Measurements from ENCODE around the gene BPIFA3.
"Not testable (repeated sequence)": the region's sequence is repeated elsewhere in the genome, so short reads cannot be mapped to it uniquely, and the experiment has no call there.

BPIFA3 gene

DNA sequence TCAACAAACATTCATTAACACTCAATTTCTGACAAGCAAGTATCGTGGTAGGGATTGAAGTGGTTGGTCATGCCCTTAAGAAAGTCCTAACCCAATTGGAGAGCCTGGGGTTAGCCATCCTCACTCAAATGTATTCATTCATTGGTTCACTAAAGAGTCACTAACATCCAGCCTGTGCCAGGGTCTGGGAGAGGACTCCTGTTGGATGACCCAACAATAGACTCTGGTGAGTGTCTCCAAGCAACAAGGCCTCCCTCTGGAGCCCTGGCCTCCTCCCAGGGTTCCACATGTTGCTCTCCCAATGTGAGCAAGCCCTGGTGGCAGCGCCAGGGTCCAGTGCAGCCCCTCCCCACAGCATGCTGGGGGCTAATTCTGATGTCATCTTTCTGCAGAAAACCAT lies at the start of gene BPIFA3:
TSS of gene BPIFA3 (plus strand) at position 301 of the 400 bp plus-strand sequence. CDS start 185 bp downstream, outside the sequence.
- no peak for DNase-seq

- DNase-seq = no peak
Observed at GRCh38 chr20:33167859-33168258, 49.3 kb upstream of the BPIFA3 start, which contains the start of gene BPIFA2. TSS of gene BPIFA2 (plus strand) at chr20:33168159. CDS start at chr20:33169146, 987 bp downstream.

DNA sequence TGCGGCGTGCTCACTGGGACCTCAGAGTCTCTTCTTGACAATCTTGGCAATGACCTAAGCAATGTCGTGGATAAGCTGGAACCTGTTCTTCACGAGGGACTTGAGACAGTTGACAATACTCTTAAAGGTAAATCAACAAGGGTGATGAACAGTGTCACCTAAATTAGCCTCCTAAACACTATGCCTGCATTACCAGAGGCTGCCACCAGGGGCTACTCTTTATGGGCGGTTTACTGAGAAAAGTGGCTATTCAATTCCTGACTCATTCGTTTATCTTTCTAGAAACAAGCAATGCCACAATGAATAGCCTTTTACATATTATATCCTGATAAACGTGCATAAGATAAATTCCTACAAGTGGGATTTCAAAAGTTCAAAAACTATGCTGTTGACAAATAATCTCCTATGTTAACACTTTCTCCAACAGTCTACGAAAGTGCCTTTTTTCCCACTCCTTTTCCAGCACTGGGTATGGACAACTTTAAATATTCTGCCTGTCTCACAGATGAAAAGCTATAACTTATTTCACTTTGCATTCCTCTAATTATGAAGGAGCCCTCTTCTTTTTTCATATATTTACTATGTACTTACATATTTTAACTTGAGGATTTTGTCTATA lies 47.9 kb upstream of the BPIFA3 start:
- DNase-seq = no peak

GRCh38 chr20:33172781-33173180 lies 44.4 kb upstream of the BPIFA3 start:
- DNase-seq = no peak

DNA sequence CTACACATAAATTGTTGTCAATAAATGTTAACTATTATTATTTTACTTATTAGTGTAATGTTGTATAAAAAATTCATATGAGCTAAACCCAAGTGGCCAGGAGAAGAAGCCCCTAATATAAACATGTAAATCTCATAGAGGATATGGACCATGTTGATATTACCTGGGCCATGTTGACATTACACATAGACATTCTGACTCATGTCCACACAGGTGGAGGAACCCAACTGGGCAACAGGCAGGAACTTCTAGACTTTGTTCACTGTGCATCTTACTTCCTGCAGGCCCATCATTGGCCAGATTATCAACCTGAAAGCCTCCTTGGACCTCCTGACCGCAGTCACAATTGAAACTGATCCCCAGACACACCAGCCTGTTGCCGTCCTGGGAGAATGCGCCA lies 42.0 kb upstream of the BPIFA3 start:
- DNase-seq = no peak

- DNase-seq = no peak
Observed at GRCh38 chr20:33176101-33176500, 41.1 kb upstream of the BPIFA3 start.

- no peak for DNase-seq
Observed at GRCh38 chr20:33177866-33178265, 39.3 kb upstream of the BPIFA3 start.

DNA sequence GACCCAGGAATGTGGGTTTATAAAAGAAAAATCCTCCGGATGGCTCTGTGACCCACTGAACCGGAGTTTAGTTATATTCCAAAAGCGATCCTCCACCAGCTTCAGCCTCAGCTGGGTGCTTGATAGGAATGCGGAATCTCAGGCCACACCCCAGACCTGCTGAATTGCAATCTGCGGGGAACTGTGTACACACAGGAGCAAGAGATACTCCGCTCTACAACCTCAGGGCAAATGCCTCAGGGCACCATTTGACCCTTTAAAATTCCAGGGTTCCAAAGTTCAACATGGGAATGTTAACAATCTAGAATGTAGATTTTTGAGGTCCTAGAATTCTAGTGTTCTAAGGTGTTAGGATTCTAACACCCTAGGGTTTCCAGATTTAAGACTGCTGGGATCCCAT lies 38.4 kb upstream of the BPIFA3 start:
- DNase-seq = no peak

GRCh38 chr20:33180169-33180568 lies 37.0 kb upstream of the BPIFA3 start:
- no peak for DNase-seq

- no peak for DNase-seq
Observed at GRCh38 chr20:33181482-33182093, 35.6 kb upstream of the BPIFA3 start.

- no peak for DNase-seq
Observed at GRCh38 chr20:33183312-33183711, 33.8 kb upstream of the BPIFA3 start.

DNA sequence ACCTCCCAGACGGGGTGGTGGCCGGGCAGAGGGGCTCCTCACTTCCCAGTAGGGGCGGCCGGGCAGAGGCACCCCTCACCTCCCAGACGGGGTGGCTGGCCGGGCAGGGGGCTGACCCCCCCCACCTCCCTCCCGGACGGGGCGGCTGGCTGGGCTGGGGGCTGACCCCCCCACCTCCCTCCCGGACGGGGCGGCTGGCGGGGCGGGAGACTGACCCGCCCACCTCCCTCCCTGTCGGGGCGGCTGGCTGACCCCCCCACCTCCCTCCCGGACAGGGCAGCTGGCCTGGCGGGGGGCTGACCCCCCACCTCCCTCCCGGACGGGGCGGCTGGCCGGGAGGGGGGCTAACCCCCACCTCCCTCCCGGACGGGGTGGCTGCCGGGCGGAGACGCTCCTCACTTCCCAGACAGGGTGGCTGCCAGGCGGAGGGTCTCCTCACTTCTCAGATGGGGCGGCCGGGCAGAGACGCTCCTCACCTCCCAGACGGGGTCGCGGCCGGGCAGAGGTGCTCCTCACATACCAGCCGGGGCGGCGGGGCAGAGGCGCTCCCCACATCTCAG lies 32.0 kb upstream of the BPIFA3 start:
- DNase-seq = not testable (repeated sequence)

DNA sequence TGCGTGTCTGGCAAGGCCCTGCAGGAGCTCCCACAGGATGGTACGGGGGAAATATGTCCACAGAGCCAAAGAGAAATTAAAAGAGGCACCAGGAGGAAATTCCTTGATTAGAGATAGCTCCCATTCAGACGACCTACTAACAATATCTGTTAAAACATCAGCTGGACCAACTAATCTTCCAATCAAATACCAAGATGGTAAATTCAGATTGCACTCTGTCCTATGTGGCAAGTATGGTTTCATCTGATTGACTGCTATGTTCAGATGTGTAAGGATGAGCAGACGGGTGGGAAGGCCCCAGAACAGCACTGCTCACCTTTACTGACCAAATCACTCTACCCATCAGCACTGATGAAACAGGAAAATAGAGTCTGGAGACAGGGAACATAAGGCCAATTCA lies 29.7 kb upstream of the BPIFA3 start:
- DNase-seq = no peak

DNA sequence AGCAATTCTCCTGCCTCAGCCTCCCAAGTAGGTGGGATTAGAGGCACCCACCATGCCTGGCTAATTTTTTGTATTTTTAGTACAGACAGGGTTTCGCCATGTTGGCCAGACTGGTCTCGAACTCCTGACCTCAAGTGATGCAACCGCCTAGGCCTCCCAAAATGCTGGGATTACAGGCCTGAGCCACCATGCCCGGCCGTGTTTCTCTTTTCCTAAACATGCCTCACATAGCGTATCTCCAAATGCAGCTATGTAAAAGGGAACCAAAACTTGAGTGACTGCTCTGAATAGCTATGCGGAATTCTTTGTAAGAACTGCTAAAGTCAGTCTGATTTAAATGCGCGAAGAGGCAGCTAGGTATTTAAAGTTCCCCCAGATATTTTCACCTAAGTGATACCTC lies 28.7 kb upstream of the BPIFA3 start:
- no peak for DNase-seq

GRCh38 chr20:33191484-33191883 lies 25.7 kb upstream of the BPIFA3 start:
- DNase-seq = no peak

- DNase-seq = no peak
Observed at GRCh38 chr20:33191955-33192354, 25.2 kb upstream of the BPIFA3 start.

DNA sequence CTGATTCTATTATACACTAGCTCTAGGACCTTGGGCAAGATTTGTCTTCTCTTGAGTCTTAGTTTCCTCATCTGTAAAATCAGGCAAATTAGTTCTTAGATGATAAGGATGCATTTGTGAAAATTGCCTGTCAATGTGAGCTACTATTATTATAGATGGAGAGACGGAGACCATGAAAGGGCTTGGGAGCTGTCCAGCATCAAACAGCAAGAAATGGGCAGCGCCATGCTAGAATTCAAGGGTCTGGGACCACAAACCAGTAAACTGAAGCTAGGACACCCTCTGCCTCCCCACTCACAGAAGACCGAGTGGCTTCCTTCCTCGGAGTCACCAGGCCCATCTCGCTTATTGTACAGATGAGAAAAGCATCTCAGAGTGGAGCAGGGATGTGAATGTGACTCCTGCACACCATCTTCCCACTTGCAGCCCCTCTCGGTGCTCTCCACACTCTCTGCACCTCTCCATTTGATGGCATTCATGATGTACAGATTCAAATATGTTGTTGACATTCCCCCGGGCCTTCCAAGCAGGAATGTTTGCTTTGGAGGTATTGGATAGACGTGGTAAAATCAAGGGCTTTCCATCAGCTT lies 24.1 kb upstream of the BPIFA3 start:
- DNase-seq = no peak

- no peak for DNase-seq
Observed at GRCh38 chr20:33199026-33199425, 18.1 kb upstream of the BPIFA3 start.

GRCh38 chr20:33202451-33202850 lies 14.7 kb upstream of the BPIFA3 start:
- no peak for DNase-seq

- no peak for DNase-seq
Observed at GRCh38 chr20:33203444-33203843, 13.7 kb upstream of the BPIFA3 start.

DNA sequence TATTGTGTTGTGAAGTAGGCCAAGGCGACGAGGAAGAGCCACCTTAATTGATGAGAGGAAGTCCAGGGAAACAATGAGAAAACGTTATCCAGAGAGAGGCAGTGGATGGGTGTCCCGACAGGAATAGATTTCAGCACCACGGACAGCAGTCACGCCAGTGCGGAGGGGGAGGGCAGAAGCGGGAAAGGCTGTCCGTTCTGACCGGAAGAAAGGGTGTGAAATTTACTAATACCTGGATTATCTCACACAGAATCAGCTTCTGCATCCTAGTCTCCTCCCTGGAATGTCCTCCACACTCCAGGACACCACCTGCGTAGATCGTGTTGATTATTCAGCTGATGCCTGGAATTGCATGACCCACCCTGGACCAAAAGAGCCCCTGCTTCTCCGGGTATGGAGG lies 7.4 kb upstream of the BPIFA3 start:
- DNase-seq = peak in 1 of 2 donors; percentile 7

DNA sequence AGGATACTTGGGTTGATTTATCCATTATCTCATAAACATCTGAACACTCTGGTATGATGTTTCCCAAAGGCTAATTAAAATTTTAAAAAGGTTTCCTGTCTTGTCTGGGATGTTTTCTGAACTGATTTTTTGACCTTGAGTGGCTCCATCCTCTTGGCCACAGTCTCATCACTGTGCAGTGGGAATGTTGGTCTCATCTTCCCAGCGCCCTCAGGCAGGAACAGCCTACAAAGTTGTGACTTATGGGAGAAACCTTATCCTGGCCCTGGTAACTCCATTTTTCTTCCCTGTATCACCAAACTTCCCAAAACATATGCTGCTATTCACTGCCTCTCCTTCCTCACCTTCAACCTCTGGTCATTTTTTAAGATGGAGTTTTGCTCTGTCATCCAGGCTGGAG lies 6.8 kb upstream of the BPIFA3 start:
- no peak for DNase-seq

DNA sequence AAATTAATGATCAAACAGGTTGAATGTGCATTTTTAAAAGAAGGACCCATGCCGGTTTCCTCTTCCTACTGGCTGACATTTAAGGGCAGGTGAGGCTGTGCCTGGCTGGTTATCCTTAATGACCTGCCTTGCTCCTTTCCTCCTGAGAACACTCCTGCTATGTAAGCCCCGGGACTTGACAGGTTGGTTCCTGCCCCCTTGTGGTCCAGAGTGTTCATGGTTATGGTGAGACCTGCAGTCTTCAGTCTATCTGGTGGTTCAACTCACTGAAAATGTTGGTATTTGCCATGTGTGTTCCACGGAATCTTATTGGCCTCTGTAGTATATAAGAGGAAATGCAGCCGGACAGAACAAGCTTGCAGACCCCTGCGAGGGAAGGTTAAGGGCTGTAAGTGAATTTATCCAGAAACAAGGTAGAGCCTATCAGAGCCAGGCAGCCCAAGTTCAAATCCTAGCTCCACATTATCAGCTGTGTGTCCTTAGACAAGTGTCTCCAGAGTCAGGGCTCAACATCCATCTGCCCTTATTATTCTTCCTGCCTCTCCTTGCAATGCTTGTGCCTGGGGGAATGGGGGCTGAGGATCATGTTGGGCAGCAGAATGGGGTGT lies 5.2 kb upstream of the BPIFA3 start:
- DNase-seq = peak; percentile 6 to 17

DNA sequence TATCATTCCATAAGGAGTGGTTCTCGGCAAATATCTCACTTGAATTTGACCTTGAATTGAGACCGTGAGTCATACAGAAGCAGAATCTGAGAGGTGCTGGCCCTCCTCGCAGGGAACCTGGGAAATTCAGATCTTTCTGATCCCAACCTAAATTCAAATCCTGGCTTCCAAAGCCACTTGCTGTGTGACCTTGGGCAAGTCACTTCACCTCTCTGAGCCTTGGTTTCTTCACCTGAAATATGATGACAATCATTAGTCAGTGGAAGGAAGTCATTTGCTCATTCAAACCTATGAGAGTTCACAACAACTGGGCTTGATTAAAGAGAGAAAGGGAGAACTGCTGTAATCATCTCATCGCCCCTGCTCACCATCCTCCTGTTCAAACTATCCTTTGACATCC lies 7.2 kb downstream of the BPIFA3 start:
- no peak for DNase-seq
